ENCODE measurements around the gene EFR3B.

Gene EFR3B

GRCh38 chr2:25201794-25202193 lies 159.9 kb downstream of the EFR3B start:
- TF ChIP-seq CTCF (IDR thresholded peaks at IDR 0.05) (no peak), ZFX (IDR thresholded peaks at IDR 0.05; ENCODE audit: borderline replicate concordance) (no peak)
- H3K27ac ChIP-seq, result no peak overlapping the region

GRCh38 chr2:25202275-25202674 lies 160.4 kb downstream of the EFR3B start:
- no peak overlapping the region for H3K27ac ChIP-seq
- TF ChIP-seq CTCF (IDR thresholded peaks at IDR 0.05) (no peak), ZFX (IDR thresholded peaks at IDR 0.05; ENCODE audit: borderline replicate concordance) (no peak)

- TF ChIP-seq ZFX (IDR thresholded peaks at IDR 0.05; ENCODE audit: borderline replicate concordance), result no peak
- no peak for TF ChIP-seq CTCF (IDR thresholded peaks at IDR 0.05)
Measured at GRCh38 chr2:25204190-25204838, 162.4 kb downstream of the EFR3B start.

GRCh38 chr2:25207078-25207545 lies 165.2 kb downstream of the EFR3B start:
- no peak for TF ChIP-seq ZFX (IDR thresholded peaks at IDR 0.05; ENCODE audit: borderline replicate concordance)
- no peak for TF ChIP-seq CTCF (IDR thresholded peaks at IDR 0.05)
- no peak overlapping the region for H3K27ac ChIP-seq

More at GRCh38 chr2:25204190-25204838, 162.4 kb downstream of the EFR3B start:
- no peak overlapping the region for H3K27ac ChIP-seq

All from 22Rv1 (cell line).